Esophagus muscularis mucosa (tissue), 4 donors: ENCODE measurements around the gene SEC14L2. TPM values are rescaled to one million over a fixed set of nuclear protein-coding genes. Genes with fewer than 3 reads are reported as not detected.

Experiments
- DNase-seq: peaks from one replicate; pipeline ENCODE4 v3.0.0-alpha.2; 2017; ENCODE audit errors: extremely low spot score
- H3K27ac ChIP-seq, 4 donors: fragments of 200-600 bp; sonication (generic); replicated peaks in 1 of 4; 1 replicate in 3 of 4; 2 replicates in 1 of 4; pipeline ENCODE4 v1.5.1; 2016 to 2019; ENCODE audit warnings: mild to moderate bottlenecking in 1 of 4
- H3K27me3 ChIP-seq, 4 donors: fragments of 200-600 bp; sonication (generic); one replicate each; pipeline versions ENCODE4 v1.5.1 to v1.6.0; 2016 to 2019
- H3K36me3 ChIP-seq, 4 donors: fragments of 200-600 bp; sonication (generic); one replicate each; pipeline ENCODE4 v1.5.1; 2016 to 2019
- H3K4me1 ChIP-seq, 4 donors: fragments of 200-600 bp; sonication (generic); one replicate each; pipeline ENCODE4 v1.5.1; 2016 to 2019
- H3K4me3 ChIP-seq, 4 donors: fragments of 200-600 bp; sonication (generic); 1 replicate in 2 of 4; 2 replicates in 2 of 4; pipeline ENCODE4 v1.5.1; 2016 to 2019; ENCODE audit warnings: mild to moderate bottlenecking in 4 of 4, moderate library complexity in 1 of 4
- H3K9me3 ChIP-seq, 4 donors: fragments of 200-600 bp; sonication (generic); 1 replicate in 3 of 4; 2 replicates in 1 of 4; pipeline ENCODE4 v1.5.1; 2016 to 2019
- EP300 ChIP-seq: sonication (generic); formaldehyde crosslinking; IDR thresholded peaks from one replicate; pipeline ENCODE4 v1.6.1; 2017; ENCODE audit warnings: antibody characterized with exemption
- POLR2A ChIP-seq: fragments of 450-650 bp; IDR thresholded peaks from one replicate; pipeline ENCODE4 v1.6.1; 2017; ENCODE audit warnings: antibody characterized with exemption, moderate library complexity, mild to moderate bottlenecking, low read depth
- POLR2AphosphoS5 ChIP-seq, 2 donors: sonication (generic); formaldehyde crosslinking; IDR thresholded peaks; one replicate each; pipeline ENCODE4 v1.6.1; 2017; ENCODE audit warnings: antibody characterized with exemption in 2 of 2
- WGBS: methylation state at CpG from one replicate; pipeline ENCODE4 v1.1.5; 2018; 5-methylcytosine and 5-hydroxymethylcytosine counted together
- intact Hi-C: fragments of 100-400 bp; cut with DNase I; formaldehyde crosslinking; loops from one replicate; pipeline ENCODE4 v1.15.1; 2023
- total RNA-seq, 4 donors: library from RNA; depleted of rRNA; stranded (reverse); fragments of >200 nt; gene quantifications; one replicate each; pipeline versions ENCODE4 v1.1.0 to v1.2.1, GENCODE V29; 2016
- TF ChIP-seq, protein P1 (sequence below), 3 experiments: fragments of 200-600 bp in 2 of 3; fragments of 450-650 bp in 1 of 3; sonication (generic) in 2 of 3; IDR thresholded peaks; one replicate each; pipeline ENCODE4 v1.5.1; 2017 to 2019; ENCODE audit warnings: antibody characterized with exemption in 3 of 3, mild to moderate bottlenecking in 2 of 3, moderate library complexity in 1 of 3

Gene SEC14L2
- total RNA-seq, 4 donors from 2014 or later: 3.3 to 16.7 (median 8.5) TPM

DNA sequence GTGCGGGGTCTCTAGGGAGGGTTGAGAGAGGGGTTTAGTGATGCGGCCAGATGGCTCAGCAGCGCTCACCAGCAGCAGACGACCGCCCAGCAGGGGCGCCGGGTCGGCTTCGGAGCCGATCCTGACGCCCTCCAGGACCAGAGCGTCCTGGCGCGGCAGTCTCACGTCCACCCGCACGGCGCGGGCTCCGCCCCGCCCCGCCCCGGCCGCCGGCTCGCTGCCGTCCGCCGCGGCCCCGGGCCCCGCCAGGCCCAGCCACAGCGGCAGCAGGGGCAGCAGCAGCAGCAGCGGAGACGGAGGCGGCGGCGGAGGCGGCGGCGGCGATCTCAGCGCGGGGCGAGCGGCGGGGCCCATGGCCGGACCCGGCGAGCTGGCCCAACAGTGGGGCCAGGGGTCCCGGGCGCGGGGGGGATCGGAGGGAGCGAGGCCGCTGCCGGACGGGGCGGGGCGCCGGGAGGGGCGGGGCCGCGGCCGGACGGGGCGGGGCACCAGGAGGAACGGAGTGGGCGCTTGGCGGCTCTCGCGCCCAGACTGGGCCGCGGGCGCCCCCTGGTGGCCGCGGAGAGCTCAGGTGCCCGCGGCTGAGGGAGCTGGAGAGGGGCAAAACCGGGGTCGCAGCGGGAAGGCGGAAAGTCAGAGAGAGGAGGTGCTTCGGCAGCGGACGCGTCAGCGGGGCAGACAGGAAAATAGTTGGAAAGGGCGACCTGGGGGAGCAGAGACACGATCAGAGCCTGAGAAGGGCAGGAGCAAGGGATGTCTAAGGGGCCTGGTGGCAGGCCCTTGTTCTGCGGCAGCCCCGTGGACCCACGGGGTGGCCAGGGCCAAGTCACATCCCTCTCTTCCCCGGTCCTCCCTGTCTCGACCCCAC lies 9.6 kb upstream of the SEC14L2 start, which contains the start of gene RNF215:
RNF215 (minus strand) TSS at position 452 of the 868 bp plus-strand sequence; CDS start at position 354, 98 bp downstream.
- TF ChIP-seq, protein P1, sequence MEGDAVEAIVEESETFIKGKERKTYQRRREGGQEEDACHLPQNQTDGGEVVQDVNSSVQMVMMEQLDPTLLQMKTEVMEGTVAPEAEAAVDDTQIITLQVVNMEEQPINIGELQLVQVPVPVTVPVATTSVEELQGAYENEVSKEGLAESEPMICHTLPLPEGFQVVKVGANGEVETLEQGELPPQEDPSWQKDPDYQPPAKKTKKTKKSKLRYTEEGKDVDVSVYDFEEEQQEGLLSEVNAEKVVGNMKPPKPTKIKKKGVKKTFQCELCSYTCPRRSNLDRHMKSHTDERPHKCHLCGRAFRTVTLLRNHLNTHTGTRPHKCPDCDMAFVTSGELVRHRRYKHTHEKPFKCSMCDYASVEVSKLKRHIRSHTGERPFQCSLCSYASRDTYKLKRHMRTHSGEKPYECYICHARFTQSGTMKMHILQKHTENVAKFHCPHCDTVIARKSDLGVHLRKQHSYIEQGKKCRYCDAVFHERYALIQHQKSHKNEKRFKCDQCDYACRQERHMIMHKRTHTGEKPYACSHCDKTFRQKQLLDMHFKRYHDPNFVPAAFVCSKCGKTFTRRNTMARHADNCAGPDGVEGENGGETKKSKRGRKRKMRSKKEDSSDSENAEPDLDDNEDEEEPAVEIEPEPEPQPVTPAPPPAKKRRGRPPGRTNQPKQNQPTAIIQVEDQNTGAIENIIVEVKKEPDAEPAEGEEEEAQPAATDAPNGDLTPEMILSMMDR (IDR thresholded peaks at IDR 0.05): peak; percentile 95 to 98 (median 96)
- no peak for TF ChIP-seq POLR2AphosphoS5 (IDR thresholded peaks at IDR 0.05)
- intact Hi-C loops: loop anchor here (1.0 kb wide), 2 partner anchors 99 to 124 kb away; no protein-coding TSS in a partner anchor
- H3K4me1 ChIP-seq: peaks cover 11 to 17% (median 15%) of the 10 kb centered on the region in 4 donors
- H3K27ac ChIP-seq: peak within 1 kb of the TSS; percentile 75 to 82 (median 78)
- H3K36me3 ChIP-seq: peaks cover 0 to 22% (median 13%) of the 10 kb centered on the region in 4 donors
- DNase-seq: peak; percentile 93
- peak within 1 kb of the TSS; percentile 63 to 92 (median 64) for H3K4me3 ChIP-seq
- no peaks in the 10 kb centered on the region for H3K27me3 ChIP-seq
- WGBS: 12% methylated on average over 19 of the region's 95 CpGs
- no peaks in the 10 kb centered on the region for H3K9me3 ChIP-seq

DNA sequence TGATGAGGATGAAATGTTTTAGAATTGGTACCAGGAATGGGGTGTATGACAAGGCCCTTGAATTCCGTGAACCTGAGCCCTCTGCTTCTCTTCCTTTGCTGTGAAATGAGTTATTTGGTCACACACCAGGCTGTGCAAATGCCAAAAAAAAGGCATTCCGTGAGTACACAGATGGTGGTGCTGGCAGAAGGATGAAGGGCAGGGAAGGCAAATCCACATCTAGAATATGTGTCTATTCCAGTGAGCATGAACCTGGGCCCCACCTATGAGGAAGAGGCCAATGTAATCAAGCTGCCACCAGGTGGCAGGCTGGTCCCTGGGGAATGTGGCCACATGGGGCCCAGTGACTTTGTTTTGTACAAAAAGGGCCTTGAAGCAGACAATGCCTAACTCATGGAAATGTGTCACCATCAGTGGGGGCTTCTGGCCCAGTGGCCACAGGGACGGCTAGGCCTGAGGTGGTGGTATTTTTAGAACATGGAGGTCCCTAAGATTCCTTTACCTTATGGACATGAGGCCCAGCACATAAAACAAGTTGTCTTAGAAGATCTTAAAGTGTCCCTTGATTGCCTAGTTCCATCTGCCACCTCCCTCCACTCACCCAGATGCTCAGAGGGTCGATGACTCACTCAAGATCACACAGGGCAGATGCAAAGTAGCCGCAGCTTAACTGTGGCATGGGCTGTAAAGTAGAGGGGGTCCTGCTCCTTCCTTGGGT lies 5.7 kb upstream of the SEC14L2 start:
- TF ChIP-seq EP300: no peak
- no peak for TF ChIP-seq POLR2A
- TF ChIP-seq POLR2AphosphoS5 (IDR thresholded peaks at IDR 0.05): peak in 1 of 2 donors; percentile 9
- TF ChIP-seq, protein P1 (IDR thresholded peaks at IDR 0.05): peak; percentile 65 to 80 (median 78)
- no peaks in the 10 kb centered on the region for H3K27me3 ChIP-seq
- H3K36me3 ChIP-seq: no peaks in the 10 kb centered on the region
- no peak for DNase-seq
- intact Hi-C loops: loop anchor here (5.0 kb wide), 2 partner anchors 36 to 284 kb away; partner anchors contain the start of gene MTFP1
- H3K9me3 ChIP-seq: no peaks in the 10 kb centered on the region
- 82% methylated on average over 5 of the region's 5 CpGs for WGBS
- no peak overlapping the region for H3K4me3 ChIP-seq
- H3K4me1 ChIP-seq: peaks cover 9 to 19% (median 14%) of the 10 kb centered on the region in 4 donors
- H3K27ac ChIP-seq: no peak overlapping the region

DNA sequence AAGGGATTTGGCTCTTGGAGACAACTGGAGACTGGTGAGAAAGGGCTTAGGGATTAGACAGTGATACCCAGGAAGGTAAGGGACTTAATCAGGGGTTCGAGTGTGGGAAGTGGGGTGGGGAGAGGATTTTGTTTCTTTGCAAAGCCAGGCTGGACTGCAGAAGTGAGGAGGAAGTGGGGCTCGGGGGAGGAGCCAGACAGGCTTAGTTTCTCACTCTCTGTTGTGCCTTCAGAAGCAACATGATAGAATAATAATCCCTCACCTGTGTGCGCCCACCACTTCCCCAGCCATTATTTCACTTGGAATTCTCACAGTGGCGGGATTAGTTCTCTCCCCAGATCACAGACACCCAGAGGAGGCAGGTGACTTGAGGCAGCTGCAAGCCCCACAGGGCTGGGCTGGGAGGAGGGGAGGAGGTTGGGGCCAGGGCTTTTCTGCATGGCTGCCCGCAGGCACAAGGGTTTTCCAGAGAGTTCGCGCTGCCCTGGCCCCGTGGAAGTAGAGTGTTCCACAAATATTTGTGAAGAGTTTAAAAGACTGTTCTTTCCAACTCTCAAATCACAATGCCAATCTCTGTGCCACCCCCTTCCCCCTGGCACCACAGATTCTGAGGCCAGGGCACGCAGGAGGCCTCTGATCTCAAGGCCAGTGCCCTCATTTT lies 4.0 kb upstream of the SEC14L2 start:
- Histone ChIP-seq H3K4me3 (no peak overlapping the region), H3K27ac (no peak overlapping the region), H3K9me3 (no peaks in the 10 kb centered on the region), H3K4me1 (peaks cover 13 to 23% (median 18%) of the 10 kb centered on the region in 4 donors), H3K36me3 (no peaks in the 10 kb centered on the region), H3K27me3 (no peaks in the 10 kb centered on the region)
- DNase-seq: no peak
- intact Hi-C loops: loop anchor here (2.0 to 5.0 kb wide), 3 partner anchors 35 to 285 kb away; partner anchors contain the start of gene MTFP1
- 73% methylated on average over 9 of the region's 9 CpGs for WGBS
- TF ChIP-seq EP300 (no peak), POLR2AphosphoS5 (IDR thresholded peaks at IDR 0.05) (no peak), POLR2A (no peak)
- TF ChIP-seq, protein P1 (IDR thresholded peaks at IDR 0.05): no peak

DNA sequence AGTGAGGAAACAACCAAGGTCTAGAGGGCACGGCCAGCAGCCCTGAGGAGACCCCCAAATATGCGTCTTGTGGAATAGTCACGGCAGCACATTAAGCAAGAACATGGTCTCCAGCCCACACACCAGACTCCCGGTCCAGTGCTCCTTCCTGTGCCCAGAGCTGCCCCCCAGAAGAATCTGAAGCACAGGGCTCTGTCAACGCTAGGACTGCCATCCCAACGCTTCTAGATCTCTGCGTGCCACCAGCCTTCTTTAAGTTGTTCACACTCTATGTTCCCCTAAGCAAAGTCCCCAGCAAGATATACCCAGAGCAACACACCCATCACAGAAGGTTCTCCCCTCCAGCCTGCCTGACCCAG lies 3.5 kb upstream of the SEC14L2 start:
- 81% methylated on average over 6 of the region's 7 CpGs for WGBS
- intact Hi-C loops: loop anchor here (2.0 to 5.0 kb wide), 3 partner anchors 34 to 286 kb away; partner anchors contain the start of gene MTFP1
- no peaks in the 10 kb centered on the region for H3K27me3 ChIP-seq

More for the DNA sequence above, 3.5 kb upstream of the SEC14L2 start:
- peaks cover 13 to 28% (median 23%) of the 10 kb centered on the region in 4 donors for H3K4me1 ChIP-seq
- TF ChIP-seq POLR2A (no peak), EP300 (no peak), POLR2AphosphoS5 (IDR thresholded peaks at IDR 0.05) (no peak)
- TF ChIP-seq, protein P1 (IDR thresholded peaks at IDR 0.05): no peak
- no peaks in the 10 kb centered on the region for H3K9me3 ChIP-seq
- H3K36me3 ChIP-seq: no peaks in the 10 kb centered on the region
- H3K4me3 ChIP-seq: no peak overlapping the region
- no peak for DNase-seq
- no peak overlapping the region for H3K27ac ChIP-seq
